B cell (primary cell): Measurements from ENCODE around the gene MAGI2. TPM values are rescaled to one million over a fixed set of nuclear protein-coding genes. Genes with fewer than 3 reads are reported as not detected.

Source experiments
- ATAC-seq: fragments of 200-7000 bp; cut with Tn5 transposase; one replicate; pipeline ENCODE4 v1.10.0; 2021; ENCODE audit warnings: low read depth, mild to moderate bottlenecking, moderate number of reproducible peaks, moderate library complexity
- CTCF ChIA-PET: fragments of 350-600 bp; sonication (Branson Sonifier 250); formaldehyde crosslinking; loops from one replicate; lab custom pipeline; 2021; ENCODE audit warnings: antibody characterized with exemption, inconsistent platforms; lab: Charles Lee
- POLR2A ChIA-PET: fragments of 350-600 bp; sonication (Branson Sonifier 250); formaldehyde crosslinking; loops from one replicate; lab custom pipeline; 2021; ENCODE audit warnings: antibody characterized with exemption; lab: Charles Lee
- DNase-seq: peaks from one replicate; pipeline ENCODE4 v3.0.0; 2013
- H2AFZ ChIP-seq: 2 replicates; pipeline ENCODE4 v1.6.1; 2012; ENCODE audit warnings: mild to moderate bottlenecking, low read depth, low read length; ENCODE audit not compliant: insufficient read depth, poor library complexity, severe bottlenecking
- H3K27ac ChIP-seq, 2 donors: 1 replicate in 1 of 2; 2 replicates in 1 of 2; pipeline ENCODE4 v1.5.1; 2012 to 2013; ENCODE audit warnings: low read length in 2 of 2, mild to moderate bottlenecking in 2 of 2, moderate library complexity in 1 of 2
- H3K27me3 ChIP-seq, 4 experiments: fragments of 200-600 bp in 1 of 4; sonication (generic) in 1 of 4; replicated peaks in 1 of 4; 1 replicate in 2 of 4; 2 replicates in 2 of 4; pipeline versions ENCODE4 v1.6.1 to v1.7.0; 2013 to 2016; ENCODE audit warnings: low read length in 3 of 4, mild to moderate bottlenecking in 2 of 4, mixed read lengths in 1 of 4, moderate library complexity in 1 of 4; ENCODE audit not compliant: insufficient read depth in 4 of 4, control insufficient read depth in 3 of 4; ENCODE audit errors: control extremely low read depth in 1 of 4
- H3K36me3 ChIP-seq, 2 experiments: replicated peaks in 1 of 2; 1 replicate in 1 of 2; 2 replicates in 1 of 2; pipeline versions ENCODE4 v1.6.1 to v1.7.1; 2013; ENCODE audit warnings: low read length in 1 of 2; ENCODE audit not compliant: insufficient read depth in 2 of 2, control insufficient read depth in 1 of 2; ENCODE audit errors: control extremely low read depth in 1 of 2, extremely low read depth in 1 of 2
- H3K4me1 ChIP-seq, 2 donors: fragments of 200-600 bp in 1 of 2; sonication (generic) in 1 of 2; 1 replicate in 1 of 2; 2 replicates in 1 of 2; pipeline versions ENCODE4 v1.5.1 to v1.6.1; 2013 to 2017; ENCODE audit warnings: low read length in 2 of 2; ENCODE audit not compliant: control insufficient read depth in 2 of 2, insufficient read depth in 2 of 2
- H3K4me2 ChIP-seq: replicated peaks from 2 replicates; pipeline ENCODE3; 2012; ENCODE audit warnings: mild to moderate bottlenecking, low read depth, low read length; ENCODE audit not compliant: poor library complexity, severe bottlenecking
- H3K4me3 ChIP-seq, 5 experiments: fragments of 200-600 bp in 1 of 5; sonication (generic) in 1 of 5; 1 replicate in 3 of 5; 2 replicates in 2 of 5; pipeline versions ENCODE4 v1.5.1 to v1.7.0; 2011 to 2016; ENCODE audit warnings: low read length in 4 of 5, mild to moderate bottlenecking in 4 of 5, low read depth in 2 of 5, control low read depth in 1 of 5, moderate library complexity in 1 of 5; ENCODE audit not compliant: insufficient read depth in 1 of 5; ENCODE audit errors: control extremely low read depth in 1 of 5, extremely low read depth in 1 of 5
- H3K79me2 ChIP-seq: fragments of 200-600 bp; sonication (generic); one replicate; pipeline ENCODE4 v1.6.0; 2016; ENCODE audit warnings: low read length; ENCODE audit not compliant: control insufficient read depth, insufficient read depth
- H3K9ac ChIP-seq: fragments of 200-600 bp; sonication (generic); 2 replicates; pipeline ENCODE4 v1.6.1; 2017; ENCODE audit warnings: mild to moderate bottlenecking, low read length, moderate library complexity
- H3K9me3 ChIP-seq, 3 donors: one replicate each; pipeline versions ENCODE4 v1.6.1 to v1.7.1; 2013; ENCODE audit warnings: low read length in 2 of 3; ENCODE audit not compliant: control insufficient read depth in 2 of 3, insufficient read depth in 1 of 3; ENCODE audit errors: control extremely low read depth in 1 of 3
- H4K20me1 ChIP-seq: 2 replicates; pipeline ENCODE4 v1.6.0; 2012; ENCODE audit warnings: mild to moderate bottlenecking, low read length; ENCODE audit not compliant: insufficient read depth, control insufficient read depth, poor library complexity, severe bottlenecking
- H3K27ac Mint-ChIP-seq: one replicate; pipeline ENCODE4 v1.8.0; 2021; ENCODE audit warnings: mixed read lengths
- H3K27me3 Mint-ChIP-seq: one replicate; pipeline ENCODE4 v1.8.0; 2021; ENCODE audit warnings: mixed read lengths
- H3K4me1 Mint-ChIP-seq: one replicate; pipeline ENCODE4 v1.8.0; 2021; ENCODE audit warnings: mixed read lengths
- H3K4me3 Mint-ChIP-seq: one replicate; pipeline ENCODE4 v1.8.0; 2021; ENCODE audit warnings: mixed read lengths
- H3K9me3 Mint-ChIP-seq: one replicate; pipeline ENCODE4 v1.8.0; 2022; ENCODE audit warnings: mixed read lengths; ENCODE audit not compliant: insufficient read depth
- EZH2 ChIP-seq: IDR thresholded peaks from 2 replicates; pipeline ENCODE4 v1.6.1; 2012; ENCODE audit warnings: borderline replicate concordance, low read depth, mild to moderate bottlenecking, moderate library complexity, low read length; ENCODE audit not compliant: insufficient read depth, poor library complexity, severe bottlenecking
- WGBS: methylation state at CpG from one replicate; pipeline ENCODE4 v1.1.5; 2013; ENCODE audit warnings: missing lambda C conversion rate; ENCODE audit not compliant: insufficient coverage; 5-methylcytosine and 5-hydroxymethylcytosine counted together
- intact Hi-C: fragments of 100-400 bp; cut with micrococcal nuclease; formaldehyde crosslinking; loops from one replicate; pipeline ENCODE4 v1.10.0; 2022
- polyA plus RNA-seq: library from polyadenylated mRNA; depleted of rRNA; stranded (reverse); fragments of >200 nt; gene quantifications from 2 replicates; pipeline ENCODE4 v1.2.3, GENCODE V29; 2012
- total RNA-seq, 2 donors: library from RNA; stranded (reverse); fragments of 120-200 nt in 1 of 2; gene quantifications; 1 replicate in 1 of 2; 2 replicates in 1 of 2; pipeline versions ENCODE4 v1.2.3 to v1.2.4, GENCODE V29; 2013 to 2022
- TF ChIP-seq, protein P1 (sequence below): fragments of 200-600 bp; IDR thresholded peaks from one replicate; pipeline ENCODE4 v1.8.0; 2022; ENCODE audit warnings: antibody characterized with exemption, mild to moderate bottlenecking

Gene MAGI2
- total and polyA plus RNA-seq, 2 donors (not counting 1 experiment from before 2014, with no cell fraction given) = 0.16 to 0.64 TPM

GRCh38 chr7:79084423-79084822 lies 369.0 kb downstream of the MAGI2 start:
- Histone ChIP-seq H3K9ac (no peak overlapping the region), H2AFZ (no peak overlapping the region), H3K9me3 (no peaks in the 10 kb centered on the region), H3K4me1 (no peaks in the 10 kb centered on the region), H3K4me3 (no peak overlapping the region), H3K36me3 (no peaks in the 10 kb centered on the region), H3K4me2 (no peak overlapping the region), H3K79me2 (no peaks in the 10 kb centered on the region), H3K27ac (no peak overlapping the region), H3K27me3 (no peaks in the 10 kb centered on the region), H4K20me1 (no peaks in the 10 kb centered on the region)
- H3K4me3 Mint-ChIP-seq = no peak overlapping the region
- TF ChIP-seq, protein P1, sequence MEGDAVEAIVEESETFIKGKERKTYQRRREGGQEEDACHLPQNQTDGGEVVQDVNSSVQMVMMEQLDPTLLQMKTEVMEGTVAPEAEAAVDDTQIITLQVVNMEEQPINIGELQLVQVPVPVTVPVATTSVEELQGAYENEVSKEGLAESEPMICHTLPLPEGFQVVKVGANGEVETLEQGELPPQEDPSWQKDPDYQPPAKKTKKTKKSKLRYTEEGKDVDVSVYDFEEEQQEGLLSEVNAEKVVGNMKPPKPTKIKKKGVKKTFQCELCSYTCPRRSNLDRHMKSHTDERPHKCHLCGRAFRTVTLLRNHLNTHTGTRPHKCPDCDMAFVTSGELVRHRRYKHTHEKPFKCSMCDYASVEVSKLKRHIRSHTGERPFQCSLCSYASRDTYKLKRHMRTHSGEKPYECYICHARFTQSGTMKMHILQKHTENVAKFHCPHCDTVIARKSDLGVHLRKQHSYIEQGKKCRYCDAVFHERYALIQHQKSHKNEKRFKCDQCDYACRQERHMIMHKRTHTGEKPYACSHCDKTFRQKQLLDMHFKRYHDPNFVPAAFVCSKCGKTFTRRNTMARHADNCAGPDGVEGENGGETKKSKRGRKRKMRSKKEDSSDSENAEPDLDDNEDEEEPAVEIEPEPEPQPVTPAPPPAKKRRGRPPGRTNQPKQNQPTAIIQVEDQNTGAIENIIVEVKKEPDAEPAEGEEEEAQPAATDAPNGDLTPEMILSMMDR = no peak
- no peak for TF ChIP-seq EZH2
- CTCF ChIA-PET = no interaction called here
- H3K27ac Mint-ChIP-seq = no peak overlapping the region
- ATAC-seq (no peak), DNase-seq (no peak)
- intact Hi-C loops = no loop called here
- H3K27me3 Mint-ChIP-seq = no peaks in the 10 kb centered on the region
- H3K9me3 Mint-ChIP-seq = peaks cover 3% of the 10 kb centered on the region
- POLR2A ChIA-PET = no interaction called here
- no peaks in the 10 kb centered on the region for H3K4me1 Mint-ChIP-seq

- WGBS = no CpG with 5 or more reads among the region's 4 CpGs
- ChIA-PET CTCF (no interaction called here), POLR2A (no interaction called here)
- no peak for DNase-seq
- Histone ChIP-seq H3K27me3 (no peaks in the 10 kb centered on the region), H3K79me2 (no peaks in the 10 kb centered on the region), H3K4me2 (no peak overlapping the region), H3K27ac (no peak overlapping the region), H3K9ac (no peak overlapping the region), H3K4me3 (no peak overlapping the region), H2AFZ (no peak overlapping the region), H3K9me3 (no peaks in the 10 kb centered on the region), H4K20me1 (no peaks in the 10 kb centered on the region), H3K36me3 (no peaks in the 10 kb centered on the region), H3K4me1 (no peaks in the 10 kb centered on the region)
- no peak for ATAC-seq
- Mint-ChIP-seq H3K4me1 (no peaks in the 10 kb centered on the region), H3K9me3 (no peaks in the 10 kb centered on the region), H3K27me3 (no peaks in the 10 kb centered on the region), H3K27ac (no peak overlapping the region), H3K4me3 (no peak overlapping the region)
- intact Hi-C loops = no loop called here
- TF ChIP-seq, protein P1 = no peak
- TF ChIP-seq EZH2 = no peak
Measured at GRCh38 chr7:79079919-79080554, 373.4 kb downstream of the MAGI2 start.
